ENCODE data around the gene CPED1.
"Not testable (repeated sequence)": the region's sequence is repeated elsewhere in the genome, so short reads cannot be mapped to it uniquely, and the experiment has no call there.

The CPED1 gene

DNA sequence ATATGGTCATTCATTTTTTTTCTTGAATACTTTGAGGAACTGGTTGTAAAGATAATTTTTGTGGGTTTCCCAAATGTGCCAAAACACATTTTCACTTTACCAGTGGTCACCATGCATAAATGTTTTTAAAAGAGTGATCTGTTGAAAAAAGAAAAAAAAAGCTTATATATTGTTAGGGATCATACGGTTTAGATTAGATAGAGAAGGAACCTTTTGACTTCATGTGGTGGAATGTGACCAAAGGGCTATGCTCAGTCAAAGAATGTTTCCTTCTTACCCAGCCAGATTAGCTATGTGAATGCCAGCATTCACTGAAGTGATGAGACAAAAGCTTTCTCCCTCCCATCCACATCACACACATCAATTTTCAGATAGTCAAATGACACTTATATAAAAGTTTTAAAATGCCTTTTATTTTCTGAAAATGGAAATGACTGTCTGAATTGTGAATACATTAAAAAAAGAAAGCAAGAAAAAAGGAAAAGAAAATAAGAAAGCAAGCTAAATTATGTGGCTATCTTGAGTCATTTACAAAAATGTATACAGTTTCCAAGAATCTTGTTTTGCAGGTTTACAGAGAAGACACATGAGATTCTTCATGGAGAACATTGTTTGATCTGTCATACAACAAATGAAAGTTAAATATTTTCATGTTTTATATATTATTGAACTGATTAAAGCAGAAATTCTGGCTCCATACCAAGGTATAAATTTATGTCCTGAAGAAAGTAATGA is 8.6 kb upstream of the CPED1 start:
- no peak overlapping the region for H3K4me3 ChIP-seq (ENCODE audit: low read depth, low read length)
- no peak for DNase-seq (ENCODE audit: low read depth)
- TF ChIP-seq, protein P1, sequence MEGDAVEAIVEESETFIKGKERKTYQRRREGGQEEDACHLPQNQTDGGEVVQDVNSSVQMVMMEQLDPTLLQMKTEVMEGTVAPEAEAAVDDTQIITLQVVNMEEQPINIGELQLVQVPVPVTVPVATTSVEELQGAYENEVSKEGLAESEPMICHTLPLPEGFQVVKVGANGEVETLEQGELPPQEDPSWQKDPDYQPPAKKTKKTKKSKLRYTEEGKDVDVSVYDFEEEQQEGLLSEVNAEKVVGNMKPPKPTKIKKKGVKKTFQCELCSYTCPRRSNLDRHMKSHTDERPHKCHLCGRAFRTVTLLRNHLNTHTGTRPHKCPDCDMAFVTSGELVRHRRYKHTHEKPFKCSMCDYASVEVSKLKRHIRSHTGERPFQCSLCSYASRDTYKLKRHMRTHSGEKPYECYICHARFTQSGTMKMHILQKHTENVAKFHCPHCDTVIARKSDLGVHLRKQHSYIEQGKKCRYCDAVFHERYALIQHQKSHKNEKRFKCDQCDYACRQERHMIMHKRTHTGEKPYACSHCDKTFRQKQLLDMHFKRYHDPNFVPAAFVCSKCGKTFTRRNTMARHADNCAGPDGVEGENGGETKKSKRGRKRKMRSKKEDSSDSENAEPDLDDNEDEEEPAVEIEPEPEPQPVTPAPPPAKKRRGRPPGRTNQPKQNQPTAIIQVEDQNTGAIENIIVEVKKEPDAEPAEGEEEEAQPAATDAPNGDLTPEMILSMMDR (IDR thresholded peaks at IDR 0.05; ENCODE audit: insufficient read depth, low read depth, low read length, missing control alignments): no peak

DNA sequence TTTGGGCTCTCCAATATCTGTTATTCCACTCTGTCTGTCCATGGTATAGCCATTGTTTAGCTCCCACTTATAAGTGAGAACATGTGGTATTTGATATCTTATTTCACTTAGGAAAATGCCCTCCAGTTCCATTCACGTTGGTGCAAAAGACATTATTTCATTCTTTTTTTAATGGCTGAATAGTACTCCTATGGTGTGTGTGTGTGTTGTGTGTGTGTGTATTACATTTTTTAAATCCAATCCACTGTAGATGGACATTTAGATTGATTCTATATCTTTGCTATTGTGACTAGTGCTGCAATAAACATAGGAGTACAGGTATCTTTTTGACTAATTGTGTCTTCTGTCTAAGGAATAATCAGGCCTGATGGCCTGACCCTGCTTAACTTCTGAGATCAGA is 7.4 kb upstream of the CPED1 start:
- no peak overlapping the region for H3K4me3 ChIP-seq (ENCODE audit: low read depth, low read length)
- TF ChIP-seq, protein P1 (IDR thresholded peaks at IDR 0.05; ENCODE audit: insufficient read depth, low read depth, low read length, missing control alignments): no peak
- no peak for DNase-seq (ENCODE audit: low read depth)

DNA sequence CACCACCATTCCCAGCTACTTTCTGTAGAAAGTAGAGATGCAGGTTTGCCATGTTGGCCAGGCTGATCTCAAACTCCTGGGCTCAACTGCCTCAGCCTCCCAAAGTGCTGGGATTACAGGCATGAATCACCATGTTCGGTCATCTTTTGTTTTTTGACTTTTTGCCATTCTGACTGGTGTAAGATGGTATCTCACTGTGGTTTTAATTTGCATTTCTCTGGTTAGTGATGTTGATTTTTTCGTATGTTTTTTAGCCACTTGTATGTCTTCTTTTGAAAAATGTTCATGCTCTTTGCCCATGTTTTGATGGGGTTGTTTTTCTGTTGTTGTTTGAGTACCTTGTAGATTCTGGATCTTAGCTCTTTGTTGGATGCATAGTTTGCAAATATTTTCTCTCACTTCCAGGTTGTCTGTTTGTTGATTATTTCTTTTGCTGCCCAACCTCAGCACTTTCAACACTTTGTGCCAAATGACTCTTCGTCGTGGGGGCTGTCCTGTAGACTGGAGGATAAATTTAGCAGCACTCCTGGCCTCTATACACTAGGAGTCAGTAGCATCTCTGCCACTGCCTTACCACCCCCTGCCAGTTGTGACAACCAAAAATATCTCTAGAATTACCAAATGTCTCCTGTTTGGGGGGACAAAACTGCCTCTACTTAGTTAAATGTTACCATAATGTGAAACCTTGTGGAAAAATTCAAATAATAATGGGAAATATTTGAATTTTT is 6.5 kb upstream of the CPED1 start:
- no peak for DNase-seq (ENCODE audit: low read depth)
- TF ChIP-seq, protein P1 (IDR thresholded peaks at IDR 0.05; ENCODE audit: insufficient read depth, low read depth, low read length, missing control alignments): no peak
- no peak overlapping the region for H3K4me3 ChIP-seq (ENCODE audit: low read depth, low read length)

DNA sequence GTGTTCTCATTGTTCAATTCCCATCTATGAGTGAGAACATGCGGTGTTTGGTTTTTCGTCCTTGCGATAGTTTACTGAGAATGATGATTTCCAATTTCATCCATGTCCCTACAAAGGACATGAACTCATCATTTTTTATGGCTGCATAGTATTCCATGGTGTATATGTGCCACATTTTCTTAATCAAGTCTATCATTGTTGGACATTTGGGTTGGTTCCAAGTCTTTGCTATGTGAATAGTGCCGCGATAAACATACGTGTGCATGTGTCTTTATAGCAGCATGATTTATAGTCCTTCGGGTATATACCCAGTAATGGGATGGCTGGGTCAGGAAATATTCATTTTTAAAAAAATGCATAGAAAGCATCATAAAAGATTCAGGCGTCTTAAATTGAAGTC is 4.9 kb upstream of the CPED1 start:
- not testable (repeated sequence) for H3K4me3 ChIP-seq (ENCODE audit: low read depth, low read length); DNase-seq (ENCODE audit: low read depth)

DNA sequence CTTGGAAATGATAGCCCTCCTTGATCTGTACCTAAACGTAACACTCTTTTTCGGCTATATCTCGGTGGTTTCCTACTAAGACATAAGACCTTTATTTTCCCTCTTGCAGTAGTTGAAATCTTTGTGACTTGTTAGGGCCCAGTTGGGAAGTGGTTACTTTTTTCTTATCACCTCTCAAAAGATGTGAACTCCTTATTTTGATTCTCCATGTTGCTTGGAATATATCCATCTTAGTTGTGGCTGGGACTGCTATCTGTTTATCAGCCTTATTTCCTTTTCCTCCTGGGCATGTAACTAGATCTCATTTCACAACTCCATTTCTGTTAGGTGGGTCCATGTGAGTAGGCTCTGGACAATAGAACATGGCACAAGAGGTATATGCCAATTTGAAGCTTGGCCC is 4.1 kb upstream of the CPED1 start:
- no peak overlapping the region for H3K4me3 ChIP-seq (ENCODE audit: low read depth, low read length)
- TF ChIP-seq, protein P1 (IDR thresholded peaks at IDR 0.05; ENCODE audit: insufficient read depth, low read depth, low read length, missing control alignments): no peak
- no peak for DNase-seq (ENCODE audit: low read depth)

DNA sequence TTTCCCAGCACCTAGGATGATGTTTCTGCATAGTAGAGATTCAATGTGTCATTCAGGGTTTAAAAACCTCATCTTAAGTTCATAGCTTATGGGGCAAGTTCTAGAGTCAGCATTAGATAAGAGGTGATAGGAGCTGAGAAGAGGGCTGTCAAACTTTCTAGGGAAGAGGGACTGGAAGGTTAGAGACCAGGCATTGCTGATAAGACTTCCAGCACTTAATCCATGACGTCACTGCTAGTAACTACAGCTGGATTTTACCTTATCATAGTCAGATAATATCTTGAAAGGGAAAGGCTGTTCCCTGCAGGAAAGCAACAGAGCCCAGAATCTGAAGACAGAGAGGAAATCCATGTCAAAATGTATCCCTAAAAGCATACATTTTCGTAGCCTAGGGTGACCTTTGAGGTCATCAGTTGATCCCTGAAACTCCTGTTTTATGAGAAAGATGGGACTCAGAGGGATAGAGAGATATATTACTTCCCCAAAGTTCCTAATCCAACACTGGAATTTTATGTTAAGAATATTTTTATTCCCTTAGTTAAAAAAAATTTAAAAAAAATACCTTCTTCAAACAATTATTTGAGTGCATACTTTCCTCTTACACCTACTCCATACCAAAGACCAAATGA is 3.3 kb upstream of the CPED1 start:
- TF ChIP-seq, protein P1 (IDR thresholded peaks at IDR 0.05; ENCODE audit: insufficient read depth, low read depth, low read length, missing control alignments): no peak
- H3K4me3 ChIP-seq (ENCODE audit: low read depth, low read length): no peak overlapping the region
- DNase-seq (ENCODE audit: low read depth): no peak

DNA sequence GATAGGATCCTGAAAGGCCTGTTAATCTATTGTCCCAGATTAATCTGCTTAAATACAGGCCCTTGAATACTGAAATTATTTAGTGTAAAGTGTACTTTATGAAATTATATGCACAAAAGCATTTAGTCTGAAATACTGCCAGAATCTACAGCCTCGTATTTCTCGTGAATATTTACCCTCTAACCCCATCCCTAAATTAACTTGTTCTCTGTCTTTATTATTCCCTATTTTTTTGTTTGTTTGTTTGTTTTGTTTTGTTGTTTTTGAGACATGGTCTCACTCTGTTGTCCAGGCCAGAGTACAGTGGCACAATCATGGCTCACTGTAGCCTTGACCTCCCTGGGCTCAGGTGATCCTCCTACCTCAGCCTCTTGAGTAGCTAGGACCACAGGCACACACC is 2.7 kb upstream of the CPED1 start:
- TF ChIP-seq, protein P1 (IDR thresholded peaks at IDR 0.05; ENCODE audit: insufficient read depth, low read depth, low read length, missing control alignments): no peak
- DNase-seq (ENCODE audit: low read depth): no peak
- H3K4me3 ChIP-seq (ENCODE audit: low read depth, low read length): no peak overlapping the region
